Dendritic cell treated with granulocyte-macrophage colony-stimulating factor and Interleukin-4, amounts not matched to agents 40 ng/mL and 50 ng/mL, for 4 days (primary cell): ENCODE measurements around the gene MFSD11.
"Not testable (repeated sequence)": the region's sequence is repeated elsewhere in the genome, so short reads cannot be mapped to it uniquely, and the experiment has no call there.

Experiments used
- H3K27ac Mint-ChIP-seq: one replicate; pipeline ENCODE4 v1.8.0; 2022; ENCODE audit warnings: mild to moderate bottlenecking, mixed read lengths
- H3K27me3 Mint-ChIP-seq: one replicate; pipeline ENCODE4 v1.8.0; 2022; ENCODE audit warnings: mild to moderate bottlenecking, mixed read lengths
- H3K36me3 Mint-ChIP-seq: one replicate; pipeline ENCODE4 v1.8.0; 2022; ENCODE audit warnings: low read depth, mixed read lengths
- H3K4me1 Mint-ChIP-seq: one replicate; pipeline ENCODE4 v1.8.0; 2022; ENCODE audit warnings: low read depth, mixed read lengths
- H3K4me3 Mint-ChIP-seq: one replicate; pipeline ENCODE4 v1.8.0; 2022; ENCODE audit warnings: mild to moderate bottlenecking, moderate library complexity, mixed read lengths
- H3K9me3 Mint-ChIP-seq: one replicate; pipeline ENCODE4 v1.8.0; 2022; ENCODE audit warnings: mixed read lengths
- intact Hi-C: fragments of 100-400 bp; cut with micrococcal nuclease; formaldehyde crosslinking; loops from one replicate; pipeline ENCODE4 v1.15.0; 2022

Gene MFSD11

GRCh38 chr17:76714822-76715495 lies 23.0 kb upstream of the MFSD11 start:
- H3K9me3 Mint-ChIP-seq, result no peaks in the 10 kb centered on the region
- H3K27ac Mint-ChIP-seq, result peak overlapping the region; percentile 76
- H3K4me1 Mint-ChIP-seq, result peaks cover 52% of the 10 kb centered on the region
- peak overlapping the region; percentile 34 for H3K4me3 Mint-ChIP-seq
- H3K36me3 Mint-ChIP-seq, result peaks cover 76% of the 10 kb centered on the region
- peaks cover 5% of the 10 kb centered on the region for H3K27me3 Mint-ChIP-seq
- intact Hi-C loops, result loop anchor here (10.0 kb wide), 1 partner anchor 190 kb away; no protein-coding TSS in a partner anchor

- Mint-ChIP-seq H3K4me3 (no peak overlapping the region), H3K27ac (peak overlapping the region; percentile 76), H3K4me1 (peaks cover 53% of the 10 kb centered on the region), H3K9me3 (no peaks in the 10 kb centered on the region), H3K27me3 (peaks cover 2% of the 10 kb centered on the region), H3K36me3 (peaks cover 81% of the 10 kb centered on the region)
- intact Hi-C loops, result loop anchor here (10.0 kb wide), 1 partner anchor 191 kb away; no protein-coding TSS in a partner anchor
These were observed 22.5 kb upstream of the MFSD11 start for GRCh38 chr17:76715496-76715830.

GRCh38 chr17:76716146-76716838 lies 21.6 kb upstream of the MFSD11 start:
- intact Hi-C loops, result loop anchor here (10.0 kb wide), 1 partner anchor 191 kb away; no protein-coding TSS in a partner anchor
- H3K4me3 Mint-ChIP-seq, result no peak overlapping the region
- peaks cover 58% of the 10 kb centered on the region for H3K4me1 Mint-ChIP-seq
- H3K9me3 Mint-ChIP-seq, result no peaks in the 10 kb centered on the region
- H3K36me3 Mint-ChIP-seq, result peaks cover 90% of the 10 kb centered on the region
- H3K27me3 Mint-ChIP-seq, result peaks cover 2% of the 10 kb centered on the region
- H3K27ac Mint-ChIP-seq, result peak overlapping the region; percentile 76

- Mint-ChIP-seq H3K27ac (peak overlapping the region; percentile 76), H3K36me3 (peaks cover 95% of the 10 kb centered on the region), H3K4me3 (no peak overlapping the region), H3K9me3 (no peaks in the 10 kb centered on the region), H3K4me1 (peaks cover 60% of the 10 kb centered on the region), H3K27me3 (peaks cover 2% of the 10 kb centered on the region)
- intact Hi-C loops, result loop anchor here (10.0 kb wide), 1 partner anchor 192 kb away; no protein-coding TSS in a partner anchor
These were observed 21.1 kb upstream of the MFSD11 start for GRCh38 chr17:76716839-76717215.

GRCh38 chr17:76718516-76718915 lies 19.4 kb upstream of the MFSD11 start:
- H3K27ac Mint-ChIP-seq, result no peak overlapping the region
- no peaks in the 10 kb centered on the region for H3K27me3 Mint-ChIP-seq
- peaks cover 61% of the 10 kb centered on the region for H3K4me1 Mint-ChIP-seq
- H3K36me3 Mint-ChIP-seq, result peaks cover 100% of the 10 kb centered on the region
- no peaks in the 10 kb centered on the region for H3K9me3 Mint-ChIP-seq
- intact Hi-C loops, result loop anchor here (10.0 kb wide), 1 partner anchor 194 kb away; no protein-coding TSS in a partner anchor
- H3K4me3 Mint-ChIP-seq, result no peak overlapping the region

- H3K4me3 Mint-ChIP-seq, result no peak overlapping the region
- H3K27me3 Mint-ChIP-seq, result no peaks in the 10 kb centered on the region
- peaks cover 100% of the 10 kb centered on the region for H3K36me3 Mint-ChIP-seq
- H3K9me3 Mint-ChIP-seq, result no peaks in the 10 kb centered on the region
- intact Hi-C loops, result no loop called here
- H3K27ac Mint-ChIP-seq, result no peak overlapping the region
- peaks cover 56% of the 10 kb centered on the region for H3K4me1 Mint-ChIP-seq
These were observed 17.7 kb upstream of the MFSD11 start for GRCh38 chr17:76720211-76720610.

- Mint-ChIP-seq H3K27me3 (no peaks in the 10 kb centered on the region), H3K4me1 (peaks cover 54% of the 10 kb centered on the region), H3K36me3 (peaks cover 100% of the 10 kb centered on the region), H3K4me3 (no peak overlapping the region), H3K27ac (no peak overlapping the region), H3K9me3 (no peaks in the 10 kb centered on the region)
- intact Hi-C loops, result no loop called here
These were observed 17.0 kb upstream of the MFSD11 start for GRCh38 chr17:76720941-76721340.

GRCh38 chr17:76721463-76721862 lies 16.5 kb upstream of the MFSD11 start:
- H3K36me3 Mint-ChIP-seq, result peaks cover 100% of the 10 kb centered on the region
- no peaks in the 10 kb centered on the region for H3K27me3 Mint-ChIP-seq
- H3K4me3 Mint-ChIP-seq, result no peak overlapping the region
- intact Hi-C loops, result no loop called here
- H3K4me1 Mint-ChIP-seq, result peaks cover 49% of the 10 kb centered on the region
- H3K27ac Mint-ChIP-seq, result no peak overlapping the region
- no peaks in the 10 kb centered on the region for H3K9me3 Mint-ChIP-seq

GRCh38 chr17:76722279-76722678 lies 15.6 kb upstream of the MFSD11 start:
- Mint-ChIP-seq H3K4me3 (no peak overlapping the region), H3K9me3 (no peaks in the 10 kb centered on the region), H3K27me3 (no peaks in the 10 kb centered on the region), H3K36me3 (peaks cover 95% of the 10 kb centered on the region), H3K4me1 (peaks cover 42% of the 10 kb centered on the region), H3K27ac (no peak overlapping the region)
- intact Hi-C loops, result no loop called here

GRCh38 chr17:76722977-76723376 lies 14.9 kb upstream of the MFSD11 start:
- Mint-ChIP-seq H3K36me3 (peaks cover 95% of the 10 kb centered on the region), H3K4me1 (peaks cover 47% of the 10 kb centered on the region)
- H3K9me3 Mint-ChIP-seq, H3K4me3 Mint-ChIP-seq, H3K27ac Mint-ChIP-seq, intact Hi-C loops, H3K27me3 Mint-ChIP-seq: not testable (repeated sequence)

GRCh38 chr17:76723812-76724211 lies 14.1 kb upstream of the MFSD11 start:
- Mint-ChIP-seq H3K27ac (no peak overlapping the region), H3K36me3 (peaks cover 93% of the 10 kb centered on the region), H3K4me1 (peaks cover 44% of the 10 kb centered on the region), H3K27me3 (no peaks in the 10 kb centered on the region), H3K4me3 (no peak overlapping the region), H3K9me3 (no peaks in the 10 kb centered on the region)
- intact Hi-C loops, result no loop called here

GRCh38 chr17:76725580-76726230 lies 12.2 kb upstream of the MFSD11 start:
- H3K4me1 Mint-ChIP-seq, result peaks cover 38% of the 10 kb centered on the region
- peak overlapping the region; percentile 83 for H3K4me3 Mint-ChIP-seq
- H3K36me3 Mint-ChIP-seq, result peaks cover 93% of the 10 kb centered on the region
- peak overlapping the region; percentile 89 for H3K27ac Mint-ChIP-seq
- intact Hi-C loops, result no loop called here
- H3K9me3 Mint-ChIP-seq, result no peaks in the 10 kb centered on the region
- H3K27me3 Mint-ChIP-seq, result no peaks in the 10 kb centered on the region

GRCh38 chr17:76726231-76726775 lies 11.6 kb upstream of the MFSD11 start, which contains the start of gene JMJD6:
Gene JMJD6, minus strand, starts transcription at chr17:76726606. Its CDS starts 131 bp downstream, at chr17:76726475.
- no peaks in the 10 kb centered on the region for H3K27me3 Mint-ChIP-seq
- H3K27ac Mint-ChIP-seq, result peak within 1 kb of the TSS; percentile 89
- peaks cover 32% of the 10 kb centered on the region for H3K4me1 Mint-ChIP-seq
- peak within 1 kb of the TSS; percentile 83 for H3K4me3 Mint-ChIP-seq
- H3K9me3 Mint-ChIP-seq, result no peaks in the 10 kb centered on the region
- intact Hi-C loops, result no loop called here
- peaks cover 93% of the 10 kb centered on the region for H3K36me3 Mint-ChIP-seq
